Fibroblast of skin of abdomen (primary cell): ENCODE data around the gene SC5D. TPM values are rescaled to one million over a fixed set of nuclear protein-coding genes. Genes with fewer than 3 reads are reported as not detected.
A peak's percentile ranks its signal among the peaks of the same experiment; 100 is the strongest.

Source experiments
- DNase-seq: peaks from one replicate; pipeline ENCODE4 v3.0.0-alpha.2; 2013
- polyA plus RNA-seq, 2 experiments: library from polyadenylated mRNA; unstranded; fragments of 120-200 nt; gene quantifications; one replicate each; pipeline ENCODE4 v1.2.1, GENCODE V29; 2013; ENCODE audit not compliant: insufficient read length in 2 of 2

The SC5D gene, protein sequence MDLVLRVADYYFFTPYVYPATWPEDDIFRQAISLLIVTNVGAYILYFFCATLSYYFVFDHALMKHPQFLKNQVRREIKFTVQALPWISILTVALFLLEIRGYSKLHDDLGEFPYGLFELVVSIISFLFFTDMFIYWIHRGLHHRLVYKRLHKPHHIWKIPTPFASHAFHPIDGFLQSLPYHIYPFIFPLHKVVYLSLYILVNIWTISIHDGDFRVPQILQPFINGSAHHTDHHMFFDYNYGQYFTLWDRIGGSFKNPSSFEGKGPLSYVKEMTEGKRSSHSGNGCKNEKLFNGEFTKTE
- 29.4 TPM for polyA plus RNA-seq (2013, experiment 1 of 2; ENCODE audit: insufficient read length)
- 33.9 TPM for polyA plus RNA-seq (2013, experiment 2 of 2; ENCODE audit: insufficient read length)

DNA sequence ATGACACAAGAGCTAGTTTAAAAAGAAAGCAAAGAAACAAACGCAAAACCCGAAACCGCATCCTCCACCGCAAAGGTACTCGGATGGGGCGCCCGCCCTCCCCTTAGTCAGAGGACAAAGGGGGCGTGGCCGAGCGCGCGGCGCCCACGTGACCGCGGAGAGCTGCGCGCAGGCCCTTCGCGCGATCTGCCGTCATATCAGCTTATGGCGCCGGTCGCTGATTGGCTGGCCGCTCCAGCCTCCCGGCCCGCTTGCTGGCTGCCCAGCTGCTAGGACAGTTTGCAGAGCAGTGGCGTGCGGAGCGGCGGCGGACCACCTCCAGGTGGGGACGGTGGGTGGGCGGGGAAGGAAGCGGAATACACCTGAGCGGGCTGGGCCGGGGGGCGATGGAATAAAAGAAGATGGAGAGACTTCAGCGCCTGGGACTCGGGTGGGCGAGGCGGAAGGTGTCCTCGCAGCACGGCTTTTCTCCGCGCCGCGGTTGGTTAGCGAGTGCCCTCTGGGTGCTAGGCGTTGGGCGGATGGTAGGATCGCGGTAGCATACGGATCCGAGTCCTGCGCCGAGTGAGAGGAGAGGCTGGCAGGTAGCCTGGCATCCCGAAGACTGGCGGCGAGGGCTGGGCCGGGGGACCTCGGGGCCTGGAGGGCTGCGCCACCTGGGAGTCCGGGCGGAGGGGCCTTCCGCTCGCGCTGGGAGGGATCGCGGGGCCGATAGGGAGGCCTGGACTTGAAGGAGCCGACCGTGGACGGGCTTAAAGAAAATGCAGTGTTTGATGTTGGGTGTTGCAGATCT is at the start of gene SC5D:
Gene SC5D, plus strand, starts transcription at position 277 of the 793 bp plus-strand sequence. CDS start 10,605 bp downstream, outside the sequence.
- DNase-seq: peak; percentile 92

DNA sequence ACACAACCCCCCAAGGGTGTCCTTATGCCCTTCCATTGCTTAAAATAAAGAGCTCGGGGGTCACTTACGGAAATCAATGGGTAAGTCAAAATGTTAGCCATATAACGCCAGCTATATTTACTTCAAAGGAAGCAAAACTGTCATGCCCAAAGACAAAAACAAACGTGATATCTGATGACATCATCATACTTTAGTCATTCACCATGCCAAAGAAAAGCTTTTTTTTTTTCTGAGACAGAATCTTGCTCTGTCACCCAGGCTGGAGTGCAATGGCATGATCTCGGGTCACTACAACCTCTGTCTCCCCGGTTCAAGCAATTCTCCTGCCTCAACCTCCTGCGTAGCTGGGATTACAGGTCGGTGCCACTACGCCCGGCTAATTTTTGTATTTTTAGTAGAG is 47.7 kb upstream of the SC5D start:
- no peak for DNase-seq

DNA sequence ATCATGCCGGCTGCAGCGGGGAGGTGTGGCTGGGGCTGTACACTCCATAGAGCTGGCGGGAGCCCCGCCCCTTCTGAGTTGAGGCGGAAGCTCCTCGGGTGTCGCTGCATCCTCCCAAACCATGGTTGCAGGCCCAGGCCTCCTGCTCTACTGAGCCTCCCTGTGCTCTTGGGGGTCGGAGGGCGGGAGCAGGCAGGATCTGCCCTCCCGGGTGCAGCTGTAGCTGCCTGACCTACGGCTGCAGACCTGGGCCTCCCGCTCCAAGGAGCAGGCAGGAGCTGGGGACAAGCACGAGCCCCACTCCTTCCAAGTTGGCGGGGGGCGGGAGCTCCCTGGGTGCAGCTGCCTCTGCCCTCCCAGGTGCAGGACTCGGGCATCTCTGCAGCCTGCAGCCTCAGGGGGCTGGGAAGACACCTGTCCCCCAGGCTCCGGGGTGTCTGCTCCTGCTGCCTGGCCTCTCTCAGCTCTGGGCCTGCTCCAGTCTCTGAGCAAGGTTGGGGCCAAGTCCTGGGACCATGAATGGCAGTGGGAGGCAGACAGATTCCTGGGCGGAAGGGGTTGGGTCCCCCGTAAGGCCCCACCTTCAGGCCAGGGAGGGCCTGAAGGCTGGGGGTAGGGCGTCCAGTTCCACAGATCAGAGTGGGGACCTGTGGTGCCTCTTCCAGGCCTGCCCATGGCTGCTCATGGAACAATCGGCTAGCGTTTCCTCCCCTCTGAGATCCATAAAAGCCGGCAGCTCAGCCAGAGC is 46.4 kb upstream of the SC5D start:
- no peak for DNase-seq

DNA sequence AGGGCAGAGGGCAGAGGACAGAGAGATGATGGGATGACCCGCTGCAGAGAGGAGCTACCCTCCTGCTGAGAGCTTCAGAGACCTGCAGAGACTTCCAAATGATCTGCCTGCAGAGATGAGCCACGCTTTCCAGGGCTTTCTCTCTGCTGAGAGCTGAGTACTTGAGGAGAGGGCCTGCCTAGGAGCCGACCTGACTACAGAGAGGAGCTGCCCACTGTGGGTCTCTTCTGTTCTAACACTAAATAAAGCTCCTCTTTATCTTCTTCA is 45.9 kb upstream of the SC5D start:
- DNase-seq: no peak

DNA sequence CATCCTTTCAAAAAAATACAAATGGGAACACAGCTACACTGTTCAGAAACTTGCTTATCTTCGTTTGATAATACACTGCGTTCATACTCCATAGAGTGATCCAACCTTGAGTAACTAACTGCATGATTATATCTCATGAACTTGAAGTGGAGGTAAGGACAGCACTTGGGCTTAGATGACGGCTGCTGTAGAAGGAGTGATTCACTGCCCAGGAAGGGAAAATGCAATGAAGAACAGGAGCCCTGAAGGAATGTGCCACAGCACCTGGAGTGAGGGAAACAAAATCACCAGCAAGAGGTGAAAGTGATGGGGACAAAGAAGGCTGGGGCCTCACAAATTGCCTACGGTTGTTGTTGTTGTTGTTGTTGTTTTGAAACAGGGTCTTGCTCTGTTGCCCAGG is 44.1 kb upstream of the SC5D start:
- no peak for DNase-seq

DNA sequence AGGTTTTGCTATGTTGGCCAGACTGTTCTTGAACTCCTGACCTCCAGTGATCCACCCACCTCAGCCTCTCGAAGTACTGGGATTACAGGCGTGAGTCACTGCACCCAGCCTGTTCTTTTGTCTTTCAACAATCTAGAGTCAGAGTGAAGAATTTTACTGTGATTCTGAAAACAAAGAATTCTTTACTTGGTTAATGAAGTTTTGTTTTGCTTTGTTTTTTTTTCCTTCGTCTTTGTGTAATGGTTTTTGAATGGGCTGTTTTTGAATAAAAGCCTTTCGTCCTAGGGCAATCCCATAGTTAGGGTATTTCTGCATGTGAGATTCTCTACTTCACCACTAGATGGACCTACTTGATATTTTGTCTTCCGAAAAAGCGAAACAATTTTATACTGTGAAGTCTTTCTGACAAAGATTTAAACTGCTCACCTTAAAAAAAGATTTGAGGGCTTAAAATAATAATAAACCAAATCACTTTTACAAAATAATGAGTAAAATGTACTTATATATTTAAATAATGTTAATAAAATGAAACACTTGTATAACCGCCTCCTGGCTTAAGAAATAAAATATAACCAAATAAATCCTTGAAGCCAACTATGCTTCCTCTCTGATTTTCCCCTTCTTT is 43.4 kb upstream of the SC5D start:
- DNase-seq: peak; percentile 58

DNA sequence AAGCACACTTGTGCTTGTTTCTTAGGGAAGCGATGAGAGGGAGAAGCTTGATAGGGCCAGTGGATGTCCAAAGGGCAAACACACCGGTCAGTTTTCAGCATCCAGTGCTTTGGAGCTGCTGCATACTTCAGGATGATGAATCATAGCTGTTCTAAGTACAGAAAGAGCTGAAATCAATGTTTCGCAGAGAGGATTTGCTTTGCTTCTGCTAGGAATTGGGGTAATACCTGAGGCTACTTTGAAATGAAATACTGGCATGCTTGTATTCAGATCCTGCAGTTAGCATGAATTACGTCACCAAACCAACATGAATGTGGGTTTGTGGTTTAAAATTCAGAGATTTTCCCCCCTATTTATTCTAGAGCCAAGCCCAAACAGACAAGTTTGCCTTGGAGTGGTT is 41.7 kb upstream of the SC5D start:
- peak; percentile 21 for DNase-seq

DNA sequence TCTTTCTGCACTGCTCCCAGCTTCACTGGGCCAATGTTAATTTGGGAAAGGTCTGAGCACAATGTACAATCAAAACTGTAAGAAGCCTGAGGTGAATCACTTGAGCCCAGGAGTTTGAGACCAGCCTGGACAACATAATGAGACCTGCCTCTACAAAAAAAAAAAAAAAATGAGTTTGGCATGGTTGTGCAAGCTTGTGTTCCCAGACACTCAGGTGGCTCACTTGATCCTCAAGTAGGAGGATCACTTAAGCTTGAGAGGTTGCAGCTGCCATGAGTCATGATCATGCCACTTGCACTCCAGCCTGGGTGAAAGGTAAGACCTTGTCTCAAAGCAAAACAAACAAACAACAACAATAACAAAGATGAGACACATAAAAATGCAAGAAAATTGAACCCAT is 38.6 kb upstream of the SC5D start:
- DNase-seq: no peak

DNA sequence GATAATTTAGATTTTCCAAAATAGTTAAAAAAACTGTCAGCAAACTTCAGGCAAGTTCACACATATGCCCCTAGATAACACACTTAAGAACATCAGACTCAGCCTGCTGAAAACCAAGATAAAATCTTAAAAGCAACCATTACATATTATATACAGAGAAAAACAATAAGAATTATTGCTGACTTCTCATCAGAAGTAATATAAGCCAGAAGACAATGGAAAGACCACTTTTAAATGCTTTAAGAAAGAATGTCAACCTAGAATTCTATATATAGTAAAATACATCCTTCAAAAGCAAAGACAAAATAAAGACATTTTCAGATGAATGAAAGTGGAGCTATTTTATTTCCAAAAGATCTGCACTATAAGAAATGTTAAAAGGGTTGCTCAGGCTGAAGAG is 37.8 kb upstream of the SC5D start:
- DNase-seq: no peak

DNA sequence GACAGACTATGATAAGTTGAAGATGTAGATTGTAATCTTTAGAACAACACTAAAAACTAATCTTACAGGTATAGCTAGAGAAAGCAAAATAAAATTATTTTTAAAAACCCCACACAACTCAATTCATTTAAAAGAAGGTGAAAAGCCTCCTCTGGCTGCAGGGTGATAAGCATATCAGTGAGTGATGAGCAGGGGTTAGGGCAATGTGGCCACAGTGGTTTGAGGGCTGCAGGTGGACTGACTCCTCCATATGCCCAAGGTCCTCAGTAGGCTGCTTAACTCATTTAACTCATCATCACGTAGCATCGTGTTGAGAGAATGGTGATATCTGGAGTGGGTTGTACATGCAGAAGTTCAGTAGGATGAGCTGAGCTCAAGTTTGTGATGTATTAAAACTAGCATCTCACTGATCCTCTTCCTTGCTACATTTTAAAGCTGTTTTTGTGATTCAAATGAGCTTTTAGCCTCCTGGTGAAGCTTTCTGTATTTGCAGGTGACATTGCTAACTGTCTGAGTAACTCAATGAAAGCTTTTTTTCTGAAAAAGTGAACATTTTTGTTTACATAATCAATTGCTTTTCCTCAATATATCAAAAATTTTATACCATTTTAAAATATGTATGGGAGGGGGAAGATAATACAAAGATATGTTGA is 37.0 kb upstream of the SC5D start:
- no peak for DNase-seq

DNA sequence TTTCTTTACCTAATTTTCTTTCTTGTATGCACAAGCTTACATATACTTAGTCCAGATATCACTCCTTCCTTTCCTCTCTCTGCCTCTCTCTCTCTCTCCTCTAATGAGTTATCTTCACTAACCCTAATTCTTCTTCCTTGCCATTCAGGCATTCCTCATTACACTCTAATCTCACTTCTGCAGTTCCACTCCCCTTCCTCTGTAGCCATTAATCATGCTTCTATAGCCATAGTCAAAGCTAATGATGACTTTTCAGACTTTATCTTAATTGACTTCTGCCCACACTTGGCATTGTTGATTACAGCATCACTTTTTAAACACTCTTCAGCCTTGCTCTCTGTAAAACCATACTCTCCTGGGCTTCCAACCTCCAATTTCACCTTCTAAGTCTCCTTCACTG is 35.3 kb upstream of the SC5D start:
- no peak for DNase-seq

DNA sequence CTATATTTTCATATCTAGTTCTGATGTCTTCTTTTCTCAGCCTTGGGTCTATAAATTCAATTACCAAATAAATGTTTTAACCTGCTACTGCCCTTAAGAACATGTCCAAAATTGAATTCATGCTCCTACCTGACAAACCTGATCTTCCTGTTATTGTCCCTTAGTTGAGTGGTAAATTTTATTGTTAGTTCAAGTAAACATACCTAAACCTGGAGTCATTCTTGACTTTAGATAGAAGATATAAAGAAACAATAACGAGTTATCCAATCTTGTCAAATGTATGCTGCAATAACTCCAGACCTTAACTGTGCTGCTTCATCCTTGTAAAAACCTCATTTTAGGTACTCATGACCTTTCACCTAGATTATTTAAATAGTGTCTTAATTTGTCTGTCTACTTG is 34.6 kb upstream of the SC5D start:
- no peak for DNase-seq

DNA sequence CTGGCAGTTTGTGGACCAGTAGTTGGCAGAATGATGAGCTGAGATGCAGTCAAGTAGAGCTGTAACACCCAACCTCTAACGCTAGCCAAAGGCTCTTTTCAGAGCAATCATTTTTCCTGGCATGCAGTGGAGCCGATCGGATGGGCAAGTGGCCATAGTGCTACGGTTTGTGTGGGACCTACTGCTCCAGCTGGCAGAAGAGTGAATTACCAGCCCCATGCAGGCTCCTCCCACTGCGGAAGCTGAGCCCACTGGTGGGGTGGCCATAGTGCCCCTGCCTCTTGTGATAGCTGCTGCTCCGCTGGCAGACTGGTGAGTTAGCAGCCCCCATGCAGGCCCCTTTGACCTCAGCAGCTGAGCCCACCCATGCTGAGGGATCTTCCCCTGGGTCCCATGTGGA is 27.0 kb upstream of the SC5D start:
- no peak for DNase-seq

DNA sequence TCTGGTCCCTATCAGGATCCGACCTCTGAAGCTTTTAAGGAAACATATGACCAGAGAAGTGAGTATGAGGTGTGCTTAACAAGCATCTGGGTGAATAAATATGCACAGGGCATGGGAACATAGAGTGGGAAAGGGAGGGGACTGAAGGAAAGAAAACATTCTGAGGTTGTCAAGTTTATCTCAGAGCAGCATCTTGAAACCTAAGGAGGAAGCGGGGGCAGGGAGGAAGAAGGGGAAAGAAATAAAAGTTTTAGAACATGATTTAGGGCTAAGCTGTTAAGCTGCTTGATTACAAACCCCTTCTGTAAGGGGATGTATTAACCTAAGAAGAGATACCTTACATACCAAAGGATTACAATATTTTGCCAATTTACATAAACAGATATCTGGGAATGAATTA is 24.0 kb upstream of the SC5D start:
- no peak for DNase-seq

DNA sequence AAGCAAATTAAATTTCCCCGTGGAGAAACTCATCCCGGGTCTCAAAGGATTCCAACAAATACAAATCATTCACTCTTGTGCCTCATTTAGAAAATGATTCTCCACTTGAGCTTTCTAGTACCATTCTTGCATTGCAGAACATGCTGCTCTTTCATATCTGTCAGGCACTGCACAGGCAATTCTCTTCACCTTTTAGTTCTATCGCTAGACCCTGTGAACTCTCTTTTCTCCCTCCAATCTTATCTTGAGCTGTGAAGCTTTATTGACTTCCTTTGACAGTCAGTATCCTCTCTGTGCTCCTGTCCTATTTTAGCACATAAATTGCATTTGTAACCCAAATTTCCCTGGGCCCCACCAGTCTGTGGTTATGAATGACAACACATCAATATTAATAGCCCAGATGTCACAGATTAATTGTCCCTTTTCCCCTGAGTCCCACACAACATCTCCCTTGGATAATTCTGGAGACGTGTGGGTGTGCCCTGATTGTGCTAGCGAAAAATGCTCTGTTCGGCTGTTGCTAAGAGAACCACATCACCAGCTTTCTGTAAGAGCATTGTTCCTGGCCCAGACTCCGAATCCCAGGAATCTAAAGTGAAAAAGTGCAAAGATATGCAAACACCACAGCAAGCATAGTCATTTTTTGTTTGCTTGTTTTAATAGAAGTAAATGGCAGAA is 22.4 kb upstream of the SC5D start:
- no peak for DNase-seq

DNA sequence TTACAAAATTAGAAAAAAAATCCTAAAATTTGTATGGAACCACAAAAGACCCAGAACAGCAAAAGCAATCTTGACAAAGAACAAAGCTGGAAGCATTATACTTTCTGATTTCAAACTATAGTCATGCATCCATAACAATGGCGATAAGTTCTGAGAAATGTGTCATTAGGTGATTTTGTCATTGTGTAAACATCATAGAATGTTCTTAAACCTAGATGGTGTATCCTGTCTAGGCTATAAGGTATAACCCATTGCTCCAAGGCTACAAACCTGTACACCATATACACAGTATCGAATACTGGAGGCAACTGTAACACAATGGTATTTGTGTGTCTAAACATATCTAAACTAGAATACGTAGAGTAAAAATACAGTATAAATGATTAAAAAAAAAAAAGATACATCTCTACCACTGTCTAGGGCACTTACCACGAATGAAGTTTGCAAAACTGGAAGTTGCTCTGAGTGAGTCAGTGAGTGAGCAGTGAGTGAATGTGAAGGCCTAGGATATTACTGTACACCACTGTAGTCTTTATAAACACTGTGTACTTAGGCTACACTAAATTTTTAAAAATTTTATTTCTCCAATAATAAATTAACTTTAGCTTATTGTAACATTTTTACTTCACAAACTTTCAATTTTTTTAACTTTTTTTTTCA is 18.1 kb upstream of the SC5D start:
- DNase-seq: no peak

DNA sequence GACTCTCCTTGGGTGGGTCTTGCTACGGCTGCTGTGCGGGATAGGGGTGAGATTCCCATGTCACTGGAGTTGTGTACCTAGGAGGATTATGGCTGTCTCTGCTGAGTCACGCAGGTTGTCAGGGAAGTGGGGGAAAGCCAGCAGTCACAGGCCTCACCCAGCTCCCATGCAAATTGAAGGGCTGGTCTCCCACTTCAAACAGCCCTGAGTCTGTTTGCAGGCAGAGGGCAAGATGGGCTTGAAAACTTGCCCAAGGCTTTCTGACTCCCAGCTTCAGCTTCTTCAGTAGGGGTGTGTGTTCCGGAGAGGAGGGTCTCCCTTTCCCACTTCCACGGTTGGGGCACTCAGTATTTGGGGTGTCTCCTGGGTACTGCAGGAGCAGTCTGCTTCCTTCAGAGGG is 10.9 kb upstream of the SC5D start:
- DNase-seq: no peak

DNA sequence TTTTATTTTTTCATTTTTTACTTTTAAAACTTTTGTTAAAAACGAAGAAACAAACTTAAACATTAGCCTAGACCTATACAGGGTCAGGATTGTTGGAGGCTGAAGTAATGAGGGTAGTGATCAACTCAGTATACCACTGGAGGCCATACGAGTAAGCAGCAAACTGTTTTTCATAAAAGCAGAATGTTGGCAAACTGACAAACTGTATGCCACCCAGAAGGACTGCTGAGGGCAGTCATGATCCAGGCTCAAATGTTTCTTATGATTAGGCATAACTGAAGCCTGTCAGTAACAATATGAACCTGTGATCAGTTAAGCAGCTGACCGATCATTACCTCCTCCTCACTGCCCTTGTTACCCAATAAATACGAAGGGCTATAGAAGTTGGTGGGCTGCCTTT is 10.2 kb upstream of the SC5D start:
- no peak for DNase-seq

DNA sequence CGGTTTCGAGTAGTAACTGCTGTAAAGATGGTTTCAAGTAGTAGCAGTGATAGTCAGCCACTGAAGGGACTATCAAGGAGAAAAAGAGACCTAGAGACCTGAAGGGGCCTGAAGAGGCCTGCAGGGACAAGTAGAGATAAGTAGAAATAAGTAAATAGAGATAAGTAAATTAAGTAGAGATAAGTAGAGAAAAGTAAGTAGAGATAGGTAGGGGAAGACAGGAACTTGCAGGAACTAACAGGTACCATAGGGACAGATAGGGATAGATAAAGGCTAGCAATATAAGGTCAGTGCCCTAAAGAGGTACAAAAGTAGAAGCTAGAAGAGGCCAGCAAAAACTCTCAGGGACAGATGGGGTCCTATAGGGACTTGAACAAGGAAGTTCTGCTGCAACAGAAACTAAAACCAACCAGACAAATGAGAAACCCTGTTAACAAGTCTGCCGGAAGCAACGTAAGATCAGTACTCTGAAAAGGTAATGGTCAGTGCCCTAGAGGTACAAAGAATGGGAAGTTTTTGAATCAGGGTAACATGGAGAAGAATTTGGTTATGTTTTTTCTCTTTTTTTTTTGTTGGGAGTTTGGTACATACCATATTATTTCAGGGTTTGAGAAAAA is 9.6 kb upstream of the SC5D start:
- no peak for DNase-seq

DNA sequence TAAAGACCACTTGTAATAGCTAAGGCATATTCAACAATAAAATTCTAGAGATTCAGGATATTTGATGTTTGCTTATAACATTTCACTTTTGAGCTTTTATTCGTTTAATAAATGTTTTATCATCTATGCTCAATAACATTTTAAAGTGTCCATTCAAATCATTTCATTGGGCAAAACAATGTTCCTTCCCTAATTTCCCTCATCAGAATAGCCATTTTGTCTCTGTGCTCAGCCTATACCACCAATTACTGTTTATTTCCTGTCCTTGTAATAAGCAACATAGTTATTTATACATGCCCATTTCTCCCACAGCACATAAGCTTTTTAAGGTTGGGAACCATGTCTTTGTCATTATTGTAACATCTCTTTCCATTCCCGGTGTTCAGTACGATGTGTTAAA is 1.3 kb upstream of the SC5D start:
- no peak for DNase-seq

DNA sequence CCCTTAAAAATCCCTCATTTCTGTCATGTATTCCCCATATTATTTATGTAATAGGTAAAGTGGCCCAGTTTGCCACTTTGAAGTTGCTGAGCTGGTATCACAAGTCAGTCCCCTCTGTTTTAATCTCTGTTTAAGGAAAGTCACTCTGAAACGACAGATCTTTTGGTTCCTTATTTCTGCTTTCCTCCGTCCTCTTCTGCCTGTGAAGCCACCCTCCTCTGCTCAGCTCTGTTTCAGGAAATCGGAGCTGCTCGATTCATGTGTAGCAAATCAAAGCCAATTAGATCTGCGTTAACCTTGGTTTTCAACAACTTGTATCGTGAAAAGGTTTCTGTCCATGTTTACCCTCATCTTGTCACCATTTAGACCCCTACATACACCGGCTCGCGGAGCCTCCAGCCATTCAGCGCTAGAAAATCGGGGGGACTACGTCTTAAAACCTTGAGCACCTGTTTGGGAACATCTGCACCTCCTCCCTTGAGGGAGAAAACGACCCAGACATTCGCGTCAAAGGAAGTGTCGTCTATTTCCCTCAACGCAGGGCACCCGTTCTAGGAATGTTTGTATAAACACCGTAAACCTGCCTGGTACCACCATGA is 576 bp upstream of the SC5D start:
- no peak for DNase-seq
